HG03025 (cell line): ENCODE results near the gene P2RX5.
A peak's percentile ranks its signal among the peaks of the same experiment; 100 is the strongest.

Experiments used
- ATAC-seq: cut with Tn5 transposase; IDR thresholded peaks from one replicate; pipeline ENCODE4 v1.9.1; 2021; ENCODE audit warnings: mild to moderate bottlenecking, moderate library complexity; ENCODE audit not compliant: unreplicated experiment, low FRiP score

P2RX5 gene

GRCh38 chr17:3658784-3659449 lies 37.0 kb downstream of the P2RX5 start:
- ATAC-seq = no peak

- ATAC-seq = no peak
Measured at GRCh38 chr17:3657874-3658783, 37.8 kb downstream of the P2RX5 start.

GRCh38 chr17:3657588-3657869 lies 38.4 kb downstream of the P2RX5 start:
- ATAC-seq = no peak

GRCh38 chr17:3656755-3657587 lies 39.0 kb downstream of the P2RX5 start:
- ATAC-seq = no peak

GRCh38 chr17:3656353-3656752 lies 39.6 kb downstream of the P2RX5 start:
- no peak for ATAC-seq

GRCh38 chr17:3655766-3656165 lies 40.2 kb downstream of the P2RX5 start:
- no peak for ATAC-seq

- no peak for ATAC-seq
Measured at GRCh38 chr17:3647769-3648555, 48.0 kb downstream of the P2RX5 start.

- no peak for ATAC-seq
Measured at GRCh38 chr17:3647251-3647650, 48.7 kb downstream of the P2RX5 start.

- ATAC-seq = no peak
Measured at GRCh38 chr17:3645310-3645709, 50.6 kb downstream of the P2RX5 start.

GRCh38 chr17:3643889-3644349 lies 52.0 kb downstream of the P2RX5 start:
- no peak for ATAC-seq

GRCh38 chr17:3641717-3642486 lies 54.1 kb downstream of the P2RX5 start:
- no peak for ATAC-seq

- no peak for ATAC-seq
Measured at GRCh38 chr17:3641014-3641413, 54.9 kb downstream of the P2RX5 start.

GRCh38 chr17:3639981-3640596 lies 55.9 kb downstream of the P2RX5 start:
- no peak for ATAC-seq

- ATAC-seq = peak; percentile 15
Measured at GRCh38 chr17:3636908-3637373, 59.0 kb downstream of the P2RX5 start.

- ATAC-seq = peak; percentile 89
Measured at GRCh38 chr17:3636154-3636907, 59.6 kb downstream of the P2RX5 start, which contains the start of the genes CTNS and SHPK. TSS of gene CTNS (plus strand) at chr17:3636760. CDS start at chr17:3640207, 3,447 bp downstream. TSS of gene SHPK (minus strand) at chr17:3636250. CDS start at chr17:3636219, 31 bp downstream.

- no peak for ATAC-seq
Measured at GRCh38 chr17:3635474-3636153, 60.3 kb downstream of the P2RX5 start.

GRCh38 chr17:3632287-3632686 lies 63.7 kb downstream of the P2RX5 start:
- ATAC-seq = no peak
